GM12878 (cell line): Measurements from ENCODE around the gene MRPL55. TPM values are rescaled to one million over a fixed set of nuclear protein-coding genes. Genes with fewer than 3 reads are reported as not detected.

Experiments used
- ATAC-seq: fragments of 200-7000 bp; cut with Tn5 transposase; 3 replicates; pipeline ENCODE4 v1.9.1; 2020; ENCODE audit warnings: mild to moderate bottlenecking, moderate library complexity
- BruUV-seq: library from RNA; stranded (reverse); fragments of 400-500 nt; replicated peaks from 2 replicates; lab custom pipeline; 2021; lab: Mats Ljungman, UMichigan
- CTCF ChIA-PET: fragments of 300-600 bp; sonication (Branson Sonifier 250); formaldehyde crosslinking; extraction: SDS; loops from one replicate; lab custom pipeline; 2021; ENCODE audit warnings: inconsistent platforms; lab: Yijun Ruan, JAX
- POLR2A ChIA-PET: fragments of 350-600 bp; formaldehyde crosslinking; extraction: SDS; loops from one replicate; lab custom pipeline; 2021; ENCODE audit warnings: inconsistent platforms; lab: Charles Lee
- RAD21 ChIA-PET: fragments of 300-600 bp; sonication (Branson Sonifier 250); formaldehyde crosslinking; loops from one replicate; lab custom pipeline; 2023; ENCODE audit warnings: antibody characterized with exemption; ENCODE audit not compliant: unreplicated experiment; lab: Charles Lee
- SMC1A ChIA-PET: fragments of 300-600 bp; sonication (Branson Sonifier 250); formaldehyde crosslinking; loops from one replicate; lab custom pipeline; 2023; ENCODE audit not compliant: unreplicated experiment, uncharacterized antibody; lab: Charles Lee
- DNase-seq: peaks from one replicate; pipeline ENCODE4 v3.0.0-alpha.2; 2011; ENCODE audit warnings: low read depth, low spot score
- FAIRE-seq: peaks from 3 replicates; lab custom pipeline; 2011; peaks lifted over from hg19 to GRCh38; lab: Jason Lieb, UNC
- H2AFZ ChIP-seq: 2 replicates; pipeline ENCODE4 v1.6.0; 2011; ENCODE audit warnings: low read depth, low read length, control low read depth; ENCODE audit not compliant: control insufficient read depth
- H3K27ac ChIP-seq: 2 replicates; pipeline ENCODE4 v1.5.1; 2011; ENCODE audit warnings: control low read depth; ENCODE audit not compliant: control insufficient read depth, insufficient read depth
- H3K27me3 ChIP-seq, 2 experiments: replicated peaks in 1 of 2; 2 replicates each; pipeline versions ENCODE4 v1.6.0 to v1.6.1; 2011; ENCODE audit warnings: low read length in 1 of 2; ENCODE audit not compliant: control insufficient read depth in 2 of 2, insufficient read depth in 2 of 2
- H3K36me3 ChIP-seq, 2 experiments: 2 replicates each; pipeline ENCODE4 v1.5.1; 2011; ENCODE audit warnings: low read length in 1 of 2; ENCODE audit not compliant: control insufficient read depth in 2 of 2, insufficient read depth in 2 of 2
- H3K4me1 ChIP-seq: 2 replicates; pipeline ENCODE4 v1.6.1; 2011; ENCODE audit warnings: mild to moderate bottlenecking, low read length, moderate library complexity, mixed read lengths; ENCODE audit not compliant: control insufficient read depth, insufficient read depth
- H3K4me2 ChIP-seq: 2 replicates; pipeline ENCODE4 v1.6.0; 2011; ENCODE audit warnings: control low read depth; ENCODE audit not compliant: control insufficient read depth, insufficient read depth
- H3K4me3 ChIP-seq: fragments of 200-600 bp; sonication (generic); 2 replicates; pipeline ENCODE4 v1.5.1; 2016
- H3K79me2 ChIP-seq: 2 replicates; pipeline ENCODE4 v1.6.0; 2011; ENCODE audit warnings: low read length; ENCODE audit not compliant: control insufficient read depth, insufficient read depth
- H3K9ac ChIP-seq: 2 replicates; pipeline ENCODE4 v1.8.0; 2011; ENCODE audit warnings: low read length, control low read depth, mixed read lengths; ENCODE audit not compliant: control insufficient read depth, insufficient read depth
- H3K9me3 ChIP-seq: replicated peaks from 3 replicates; pipeline ENCODE4 v1.5.1; 2011; ENCODE audit warnings: mild to moderate bottlenecking, low read length; ENCODE audit not compliant: control insufficient read depth, insufficient read depth
- H4K20me1 ChIP-seq: 2 replicates; pipeline ENCODE4 v1.6.0; 2011; ENCODE audit not compliant: control insufficient read depth, insufficient read depth
- CTCF ChIP-seq, 3 experiments: IDR thresholded peaks in 2 of 3; conservative IDR thresholded peaks in 1 of 3; 2 replicates each; pipeline ENCODE4 v1.5.1; 2011; ENCODE audit warnings: low read depth in 3 of 3, low read length in 3 of 3, mild to moderate bottlenecking in 3 of 3, control low read depth in 2 of 3, moderate library complexity in 2 of 3, inconsistent platforms in 1 of 3, mixed read lengths in 1 of 3; ENCODE audit not compliant: control insufficient read depth in 2 of 3, insufficient read depth in 1 of 3; ENCODE audit errors: extremely low read depth in 1 of 3
- NR2F1 ChIP-seq: fragments of 450-650 bp; conservative IDR thresholded peaks from 2 replicates; pipeline ENCODE4 v1.6.1; 2017; ENCODE audit warnings: mild to moderate bottlenecking
- PML ChIP-seq: IDR thresholded peaks from 2 replicates; pipeline ENCODE4 v1.6.1; 2012; ENCODE audit warnings: low read length, inconsistent platforms
- RBBP5 ChIP-seq: fragments of 200-600 bp; sonication (generic); conservative IDR thresholded peaks from 2 replicates; pipeline ENCODE4 v1.6.1; 2016
- SMC3 ChIP-seq: IDR thresholded peaks from 2 replicates; pipeline ENCODE4 v1.6.1; 2011; ENCODE audit warnings: low read length, improper control_type of control experiment, borderline replicate concordance
- WGBS: methylation state at CpG from one replicate; pipeline ENCODE4 v1.1.6; 2016; ENCODE audit warnings: low lambda C conversion rate; ENCODE audit not compliant: insufficient replicate concordance, insufficient coverage; ENCODE audit errors: missing lambda C conversion rate; 5-methylcytosine and 5-hydroxymethylcytosine counted together
- in situ Hi-C: fragments of 300-500 bp; cut with MboI; formaldehyde crosslinking; loops from 9 replicates; pipeline ENCODE4 v1.14.3; 2018; ENCODE audit warnings: mixed read lengths
- intact Hi-C: fragments of 100-400 bp; cut with micrococcal nuclease; formaldehyde crosslinking; loops from one replicate; pipeline ENCODE4 v1.14.2; 2022; ENCODE audit not compliant: unreplicated experiment
- polyA plus RNA-seq, 11 experiments: library from polyadenylated mRNA; depleted of rRNA in 4 of 11; unstranded in 6 of 11; stranded (reverse) in 5 of 11; fragments of >200 nt; fragmentation: Nextera tagmentation in 4 of 11; fragmentation: Illumina TruSeq in 1 of 11; extraction: Ambion mirVana in 4 of 11; extraction: Trizol in 1 of 11; gene quantifications; 1 replicate in 1 of 11; 2 replicates in 10 of 11; pipeline versions ENCODE4 v1.2.1 to v1.2.3, GENCODE V29; 2011 to 2016; ENCODE audit warnings: inconsistent platforms in 2 of 11, missing spikeins in 2 of 11, low read depth in 1 of 11
- total RNA-seq, 4 experiments: library from RNA; depleted of rRNA in 3 of 4; stranded (reverse); fragments of >200 nt in 3 of 4; fragmentation: Illumina TruSeq in 1 of 4; extraction: Trizol in 1 of 4; gene quantifications; 2 replicates each; pipeline versions ENCODE4 v1.2.1 to v1.2.3, GENCODE V29; 2013 to 2021

MRPL55 gene
- total and polyA plus RNA-seq, 10 of the 15 experiments (the other 5 are each of a cell fraction or from before 2014, with no cell fraction given) = 15.1 to 143 (median 55.8) TPM

GRCh38 chr1:228073857-228074545 lies 35.1 kb downstream of the MRPL55 start:
- CTCF ChIA-PET = interaction anchor here (1.2 to 2.7 kb wide), 3 partner anchors 68 to 76 kb away, joined by 3 to 16 read pairs (median 15); no protein-coding TSS in a partner anchor
- TF ChIP-seq CTCF (IDR thresholded peaks at IDR 0.05 in 2 of 3, conservative IDR thresholded peaks at IDR 0.05 in 1 of 3; ENCODE audit: control insufficient read depth in 2 of 3, extremely low read depth in 1 of 3, insufficient read depth in 1 of 3, low read depth in 3 of 3, low read length in 3 of 3) (peak in 2 of 3 experiments; percentile 32 to 48; a peak in 3 of 6 replicates), NR2F1 (0 out of 2 replicates have a peak, but pooled peaks have one; percentile 16), RBBP5 (no peak), PML (no peak), SMC3 (peak; percentile 26; the same call in 1 of the 2 replicates)
- peak; percentile 66 for ATAC-seq
- DNase-seq = no peak
- no peaks in the 10 kb centered on the region for H3K36me3 ChIP-seq
- no peak overlapping the region for H3K9ac ChIP-seq
- H4K20me1 ChIP-seq = no peaks in the 10 kb centered on the region
- H3K27ac ChIP-seq = no peak overlapping the region
- intact Hi-C loops = loop anchor here (5.0 to 10.0 kb wide), 2 partner anchors 72 to 309 kb away; no protein-coding TSS in a partner anchor
- no peak overlapping the region for H2AFZ ChIP-seq
- WGBS = 38% methylated on average over 15 of the region's 16 CpGs
- RAD21 ChIA-PET = interaction anchor here (0.6 to 2.3 kb wide), 5 partner anchors 68 to 76 kb away, joined by 3 to 17 read pairs (median 4); no protein-coding TSS in a partner anchor
- no TSS peak for BruUV-seq
- H3K4me3 ChIP-seq = no peak overlapping the region
- no peaks in the 10 kb centered on the region for H3K27me3 ChIP-seq
- POLR2A ChIA-PET = no interaction called here
- H3K4me1 ChIP-seq = no peaks in the 10 kb centered on the region
- SMC1A ChIA-PET = interaction anchor here (0.8 to 1.7 kb wide), 4 partner anchors 48 to 76 kb away, joined by 3 to 4 read pairs (median 4); no protein-coding TSS in a partner anchor
- in situ Hi-C loops = no loop called here
- no peaks in the 10 kb centered on the region for H3K9me3 ChIP-seq
- H3K4me2 ChIP-seq = no peak overlapping the region
- H3K79me2 ChIP-seq = no peaks in the 10 kb centered on the region
- no peak for FAIRE-seq
